HG03439 (cell line): ENCODE results near the gene PYCARD.
"Not testable (repeated sequence)": the region's sequence is repeated elsewhere in the genome, so short reads cannot be mapped to it uniquely, and the experiment has no call there.

ENCODE experiments used
- ATAC-seq: cut with Tn5 transposase; IDR thresholded peaks from one replicate; pipeline ENCODE4 v1.9.1; 2021; ENCODE audit warnings: mild to moderate bottlenecking, moderate library complexity; ENCODE audit not compliant: unreplicated experiment

The PYCARD gene

GRCh38 chr16:31191697-31192428 is 10.7 kb downstream of the PYCARD start:
- no peak for ATAC-seq

GRCh38 chr16:31190818-31191444 is 11.6 kb downstream of the PYCARD start:
- no peak for ATAC-seq

GRCh38 chr16:31190061-31190460 is 12.5 kb downstream of the PYCARD start:
- ATAC-seq, result no peak

- no peak for ATAC-seq
Measured at GRCh38 chr16:31189412-31189778, 13.2 kb downstream of the PYCARD start.

- ATAC-seq, result no peak
Measured at GRCh38 chr16:31188450-31189411, 13.8 kb downstream of the PYCARD start.

- ATAC-seq, result no peak
Measured at GRCh38 chr16:31187808-31188189, 14.8 kb downstream of the PYCARD start.

- no peak for ATAC-seq
Measured at GRCh38 chr16:31186930-31187807, 15.4 kb downstream of the PYCARD start.

GRCh38 chr16:31186176-31186575 is 16.4 kb downstream of the PYCARD start:
- no peak for ATAC-seq

GRCh38 chr16:31185339-31185738 is 17.2 kb downstream of the PYCARD start:
- ATAC-seq, result no peak

- ATAC-seq, result no peak
Measured at GRCh38 chr16:31184888-31185287, 17.7 kb downstream of the PYCARD start.

GRCh38 chr16:31183432-31184428 is 18.8 kb downstream of the PYCARD start:
- no peak for ATAC-seq

- ATAC-seq, result no peak
Measured at GRCh38 chr16:31182391-31182790, 20.2 kb downstream of the PYCARD start.

- ATAC-seq, result no peak
Measured at GRCh38 chr16:31181102-31181830, 21.3 kb downstream of the PYCARD start.

GRCh38 chr16:31179747-31180459 is 22.7 kb downstream of the PYCARD start, which contains the start of gene FUS:
Gene FUS (plus strand): TSS chr16:31180139. CDS start chr16:31180215, 76 bp downstream.
- peak; percentile 68 for ATAC-seq

- ATAC-seq, result peak; percentile 4
Measured at GRCh38 chr16:31179219-31179746, 23.3 kb downstream of the PYCARD start.

- no peak for ATAC-seq
Measured at GRCh38 chr16:31177136-31177535, 25.4 kb downstream of the PYCARD start.

- ATAC-seq, result not testable (repeated sequence)
Measured at GRCh38 chr16:31170048-31170447, 32.5 kb downstream of the PYCARD start.

GRCh38 chr16:31168848-31169247 is 33.7 kb downstream of the PYCARD start:
- ATAC-seq, result no peak
